BJ (cell line): ENCODE data around the gene PLXND1. TPM values are rescaled to one million over a fixed set of nuclear protein-coding genes. Genes with fewer than 3 reads are reported as not detected.

Experiments used
- CTCF ChIA-PET: fragments of 350-600 bp; formaldehyde crosslinking; extraction: SDS; loops from one replicate; lab custom pipeline; 2021; ENCODE audit warnings: antibody characterized with exemption, inconsistent platforms; lab: Yijun Ruan, JAX
- POLR2A ChIA-PET: fragments of 300-600 bp; sonication (Branson Sonifier 250); formaldehyde crosslinking; extraction: SDS; loops from one replicate; lab custom pipeline; 2021; ENCODE audit warnings: antibody characterized with exemption; lab: Charles Lee
- DNase-seq: peaks from one replicate; pipeline ENCODE4 v3.0.0-alpha.2; 2011; ENCODE audit warnings: low read depth
- H3K27me3 ChIP-seq: 2 replicates; pipeline ENCODE4 v1.6.0; 2011; ENCODE audit warnings: low read length; ENCODE audit not compliant: control insufficient read depth, insufficient read depth
- H3K36me3 ChIP-seq: 2 replicates; pipeline ENCODE4 v1.5.1; 2011; ENCODE audit warnings: low read length; ENCODE audit not compliant: control insufficient read depth, insufficient read depth
- H3K4me3 ChIP-seq: 2 replicates; pipeline ENCODE4 v1.5.1; 2011; ENCODE audit warnings: low read depth, mild to moderate bottlenecking, control low read depth, low read length
- CTCF ChIP-seq: IDR thresholded peaks from 2 replicates; pipeline ENCODE4 v1.5.1; 2011; ENCODE audit warnings: low read depth, mild to moderate bottlenecking, control low read depth, inconsistent platforms, low read length, moderate library complexity; ENCODE audit not compliant: insufficient read depth
- polyA plus RNA-seq: library from polyadenylated mRNA; depleted of rRNA; stranded (reverse); fragments of >200 nt; gene quantifications from 2 replicates; pipeline ENCODE4 v1.2.3, GENCODE V29; 2011

PLXND1 gene
- polyA plus RNA-seq, 1 experiment: 128 TPM

GRCh38 chr3:129622933-129623332 lies 16.5 kb upstream of the PLXND1 start:
- no peak overlapping the region for H3K4me3 ChIP-seq
- ChIA-PET CTCF (no interaction called here), POLR2A (no interaction called here)
- DNase-seq: no peak
- no peaks in the 10 kb centered on the region for H3K27me3 ChIP-seq
- H3K36me3 ChIP-seq: no peaks in the 10 kb centered on the region
- no peak for TF ChIP-seq CTCF

- DNase-seq: no peak
- no peak overlapping the region for H3K4me3 ChIP-seq
- H3K27me3 ChIP-seq: no peaks in the 10 kb centered on the region
- TF ChIP-seq CTCF: no peak
- CTCF ChIA-PET: interaction anchor here (0.7 kb wide), 1 partner anchor 129 kb away, joined by 3 read pairs; no protein-coding TSS in a partner anchor
- POLR2A ChIA-PET: no interaction called here
- H3K36me3 ChIP-seq: no peaks in the 10 kb centered on the region
Observed at GRCh38 chr3:129622226-129622874, 15.9 kb upstream of the PLXND1 start.

GRCh38 chr3:129621626-129622225 lies 15.2 kb upstream of the PLXND1 start:
- no peaks in the 10 kb centered on the region for H3K27me3 ChIP-seq
- ChIA-PET POLR2A (no interaction called here), CTCF (interaction anchor here (0.7 to 1.7 kb wide), 2 partner anchors 128 to 132 kb away, joined by 3 to 7 read pairs; no protein-coding TSS in a partner anchor)
- no peak overlapping the region for H3K4me3 ChIP-seq
- no peak for TF ChIP-seq CTCF
- H3K36me3 ChIP-seq: no peaks in the 10 kb centered on the region
- DNase-seq: no peak

DNA sequence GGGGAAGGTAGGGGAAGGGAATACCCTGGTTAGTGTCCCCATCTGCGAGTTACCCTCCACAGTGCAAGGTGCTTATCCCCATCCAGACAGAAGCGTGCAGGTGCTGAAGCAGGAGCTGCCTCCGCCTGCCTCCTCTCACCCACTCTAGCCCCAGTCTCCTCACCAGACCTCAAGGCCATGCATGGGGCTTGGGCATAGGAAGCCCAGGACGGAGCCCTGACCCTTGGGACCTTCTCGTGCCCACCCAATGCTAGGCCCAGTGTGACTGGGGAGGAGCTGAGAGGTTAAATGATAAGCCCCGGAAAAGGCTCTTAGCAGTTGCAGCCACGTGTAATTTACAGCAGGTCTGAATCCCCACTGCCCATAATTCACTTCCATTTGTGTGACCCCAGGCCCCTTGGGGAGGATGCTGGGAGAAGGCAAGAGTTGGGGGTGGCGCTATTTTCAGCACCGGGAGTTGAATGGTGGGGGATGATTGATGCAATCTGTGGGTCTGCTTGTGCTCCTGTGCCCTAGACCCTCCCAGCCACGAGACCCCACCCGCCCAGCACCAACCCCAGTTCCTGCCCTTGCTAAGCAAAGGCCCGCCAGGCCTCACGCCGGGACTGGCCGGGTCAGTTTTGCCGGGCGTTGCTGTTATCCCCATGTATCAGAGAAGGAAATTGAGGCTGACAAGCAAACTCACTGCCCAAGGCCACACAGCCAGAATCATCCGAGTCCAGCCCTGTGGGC lies 14.5 kb upstream of the PLXND1 start:
- POLR2A ChIA-PET: no interaction called here
- CTCF ChIA-PET: interaction anchor here (0.7 to 1.7 kb wide), 2 partner anchors 67 to 131 kb away, joined by 3 to 7 read pairs; no protein-coding TSS in a partner anchor
- H3K27me3 ChIP-seq: no peaks in the 10 kb centered on the region
- no peaks in the 10 kb centered on the region for H3K36me3 ChIP-seq
- no peak for DNase-seq
- no peak overlapping the region for H3K4me3 ChIP-seq
- TF ChIP-seq CTCF: no peak

- DNase-seq: no peak
- Histone ChIP-seq H3K36me3 (no peaks in the 10 kb centered on the region), H3K4me3 (no peak overlapping the region), H3K27me3 (no peaks in the 10 kb centered on the region)
- TF ChIP-seq CTCF: no peak
- CTCF ChIA-PET: interaction anchor here (1.7 kb wide), 1 partner anchor 130 kb away, joined by 7 read pairs; no protein-coding TSS in a partner anchor
- POLR2A ChIA-PET: no interaction called here
Observed at GRCh38 chr3:129619726-129620162, 13.3 kb upstream of the PLXND1 start.
